T-helper 1 cell (primary cell): Measurements from ENCODE around the gene TPST2.

Experiments
- DNase-seq, 5 donors: peaks; one replicate each; pipeline ENCODE4 v3.0.0-alpha.2; 2012 to 2020

TPST2 gene

GRCh38 chr22:26579331-26579886, 10.5 kb downstream of the TPST2 start:
- DNase-seq = peak in 4 of 5 donors; percentile 22 to 71 (median 32)

- DNase-seq = no peak
These were observed 12.9 kb downstream of the TPST2 start for GRCh38 chr22:26577081-26577480.

GRCh38 chr22:26576026-26576680, 13.8 kb downstream of the TPST2 start:
- DNase-seq = no peak

- no peak for DNase-seq
These were observed 15.8 kb downstream of the TPST2 start for GRCh38 chr22:26574001-26574723.

GRCh38 chr22:26573026-26573662, 16.8 kb downstream of the TPST2 start:
- no peak for DNase-seq

GRCh38 chr22:26570864-26571525, 18.9 kb downstream of the TPST2 start:
- no peak for DNase-seq

GRCh38 chr22:26570115-26570514, 19.8 kb downstream of the TPST2 start:
- DNase-seq = no peak

GRCh38 chr22:26568207-26568706, 21.7 kb downstream of the TPST2 start:
- DNase-seq = no peak

GRCh38 chr22:26567610-26568009, 22.3 kb downstream of the TPST2 start:
- no peak for DNase-seq

- DNase-seq = no peak
These were observed 22.9 kb downstream of the TPST2 start for GRCh38 chr22:26566994-26567393.

GRCh38 chr22:26565889-26566288, 24.0 kb downstream of the TPST2 start:
- DNase-seq = no peak

GRCh38 chr22:26565181-26565580, 24.8 kb downstream of the TPST2 start:
- no peak for DNase-seq

- no peak for DNase-seq
These were observed 25.3 kb downstream of the TPST2 start for GRCh38 chr22:26564672-26565071.

GRCh38 chr22:26564181-26564580, 25.8 kb downstream of the TPST2 start:
- no peak for DNase-seq

GRCh38 chr22:26563022-26563421, 26.9 kb downstream of the TPST2 start:
- peak in 1 of 5 donors; percentile 21 for DNase-seq

GRCh38 chr22:26561756-26562417, 28.0 kb downstream of the TPST2 start:
- DNase-seq = no peak

GRCh38 chr22:26559961-26560575, 29.9 kb downstream of the TPST2 start:
- DNase-seq = no peak

- DNase-seq = no peak
These were observed 31.6 kb downstream of the TPST2 start for GRCh38 chr22:26558248-26558895.

- DNase-seq = no peak
These were observed 33.0 kb downstream of the TPST2 start for GRCh38 chr22:26556904-26557303.

- no peak for DNase-seq
These were observed 34.5 kb downstream of the TPST2 start for GRCh38 chr22:26555478-26555877.

GRCh38 chr22:26554956-26555355, 35.0 kb downstream of the TPST2 start:
- DNase-seq = no peak
